Smooth muscle cell (in vitro differentiated cells): Measurements from ENCODE around the gene RYR3. TPM values are rescaled to one million over a fixed set of nuclear protein-coding genes. Genes with fewer than 3 reads are reported as not detected.

ENCODE experiments used
- DNase-seq: peaks from one replicate; lab custom pipeline; 2025; ENCODE audit not compliant: unreplicated experiment; lab: John Stamatoyannopoulos, UW
- H2AFZ ChIP-seq: fragments of 200-600 bp; sonication (generic); 2 replicates; pipeline ENCODE4 v1.6.0; 2016; ENCODE audit warnings: antibody characterized with exemption, low read depth, mild to moderate bottlenecking
- H3F3A ChIP-seq: fragments of 200-600 bp; sonication (generic); 2 replicates; pipeline ENCODE4 v1.6.0; 2017; ENCODE audit warnings: antibody characterized with exemption, low read depth
- H3K27ac ChIP-seq: fragments of 200-600 bp; sonication (generic); 2 replicates; pipeline ENCODE4 v1.5.1; 2016; ENCODE audit warnings: low read depth, mild to moderate bottlenecking
- H3K27me3 ChIP-seq: fragments of 200-600 bp; sonication (generic); 2 replicates; pipeline ENCODE4 v1.6.1; 2016; ENCODE audit warnings: low read depth, mild to moderate bottlenecking
- H3K36me3 ChIP-seq: fragments of 200-600 bp; sonication (generic); 2 replicates; pipeline ENCODE4 v1.5.1; 2016; ENCODE audit warnings: low read depth
- H3K4me1 ChIP-seq: fragments of 200-600 bp; sonication (generic); 2 replicates; pipeline ENCODE4 v1.5.1; 2016; ENCODE audit warnings: low read depth
- H3K4me2 ChIP-seq: fragments of 200-600 bp; sonication (generic); 2 replicates; pipeline ENCODE4 v1.6.0; 2016; ENCODE audit warnings: mild to moderate bottlenecking
- H3K4me3 ChIP-seq: fragments of 200-600 bp; sonication (generic); 2 replicates; pipeline ENCODE4 v1.5.1; 2016; ENCODE audit warnings: mild to moderate bottlenecking
- H3K79me2 ChIP-seq: fragments of 200-600 bp; sonication (generic); 2 replicates; pipeline ENCODE4 v1.6.0; 2016; ENCODE audit warnings: low read depth, mild to moderate bottlenecking
- H3K9ac ChIP-seq: fragments of 200-600 bp; sonication (generic); 2 replicates; pipeline ENCODE4 v1.6.0; 2016; ENCODE audit warnings: low read depth
- H3K9me3 ChIP-seq: fragments of 200-600 bp; sonication (generic); replicated peaks from 2 replicates; pipeline ENCODE4 v1.5.1; 2016; ENCODE audit warnings: low read depth
- H4K20me1 ChIP-seq: fragments of 200-600 bp; sonication (generic); 2 replicates; pipeline ENCODE4 v1.6.0; 2016; ENCODE audit warnings: low read depth
- WGBS: methylation state at CpG from one replicate; pipeline ENCODE4 v1.1.7; 2016; ENCODE audit warnings: low lambda C conversion rate; 5-methylcytosine and 5-hydroxymethylcytosine counted together
- polyA plus RNA-seq: library from polyadenylated mRNA; unstranded; fragments of >200 nt; fragmentation: Nextera tagmentation; extraction: Ambion mirVana; gene quantifications from 2 replicates; pipeline ENCODE4 v1.2.1, GENCODE V29; 2016
- total RNA-seq: library from RNA; depleted of rRNA; stranded (reverse); fragments of >200 nt; gene quantifications from 2 replicates; pipeline ENCODE4 v1.2.3, GENCODE V29; 2014
- TF ChIP-seq, protein P1 (sequence below): fragments of 200-600 bp; sonication (generic); IDR thresholded peaks from 2 replicates; pipeline ENCODE4 v1.5.1; 2017; ENCODE audit warnings: borderline replicate concordance, mild to moderate bottlenecking, antibody characterized with exemption; ENCODE audit not compliant: insufficient read depth, poor library complexity, severe bottlenecking

Gene RYR3
- total and polyA plus RNA-seq, 2 experiments from 2014 or later, result 0.23 to 6.2 TPM

DNA sequence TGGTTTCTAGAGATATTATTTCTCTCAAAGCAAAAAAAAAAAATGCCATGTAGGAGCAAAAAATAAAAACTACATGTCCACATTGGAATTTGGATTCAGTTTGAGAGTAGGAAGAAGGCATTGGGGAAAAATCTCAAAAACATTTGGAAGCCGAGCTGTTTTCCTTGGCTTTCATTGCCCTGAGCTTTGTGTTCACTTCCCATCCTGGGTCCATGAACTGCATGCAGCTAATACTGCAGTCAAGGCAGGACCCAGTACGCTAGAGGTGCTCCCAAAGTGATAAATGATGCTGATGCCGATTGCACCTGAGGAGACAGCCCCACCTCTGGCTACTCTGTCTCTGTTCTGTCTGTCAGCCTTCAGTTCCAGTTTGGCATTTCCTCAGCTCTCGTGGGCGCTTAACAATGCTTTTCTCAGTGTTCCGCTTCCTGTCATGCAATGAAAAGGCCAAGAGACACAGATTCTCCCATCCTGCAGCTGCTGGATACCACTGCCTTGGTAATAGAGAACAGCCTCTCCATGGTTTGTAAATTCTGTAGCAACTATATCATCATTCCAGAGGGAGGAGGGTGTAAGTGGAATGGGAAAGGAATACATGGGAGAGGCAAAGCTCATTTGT is 181.8 kb downstream of the RYR3 start:
- TF ChIP-seq, protein P1, sequence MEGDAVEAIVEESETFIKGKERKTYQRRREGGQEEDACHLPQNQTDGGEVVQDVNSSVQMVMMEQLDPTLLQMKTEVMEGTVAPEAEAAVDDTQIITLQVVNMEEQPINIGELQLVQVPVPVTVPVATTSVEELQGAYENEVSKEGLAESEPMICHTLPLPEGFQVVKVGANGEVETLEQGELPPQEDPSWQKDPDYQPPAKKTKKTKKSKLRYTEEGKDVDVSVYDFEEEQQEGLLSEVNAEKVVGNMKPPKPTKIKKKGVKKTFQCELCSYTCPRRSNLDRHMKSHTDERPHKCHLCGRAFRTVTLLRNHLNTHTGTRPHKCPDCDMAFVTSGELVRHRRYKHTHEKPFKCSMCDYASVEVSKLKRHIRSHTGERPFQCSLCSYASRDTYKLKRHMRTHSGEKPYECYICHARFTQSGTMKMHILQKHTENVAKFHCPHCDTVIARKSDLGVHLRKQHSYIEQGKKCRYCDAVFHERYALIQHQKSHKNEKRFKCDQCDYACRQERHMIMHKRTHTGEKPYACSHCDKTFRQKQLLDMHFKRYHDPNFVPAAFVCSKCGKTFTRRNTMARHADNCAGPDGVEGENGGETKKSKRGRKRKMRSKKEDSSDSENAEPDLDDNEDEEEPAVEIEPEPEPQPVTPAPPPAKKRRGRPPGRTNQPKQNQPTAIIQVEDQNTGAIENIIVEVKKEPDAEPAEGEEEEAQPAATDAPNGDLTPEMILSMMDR, result no peak
- Histone ChIP-seq H3K36me3 (no peaks in the 10 kb centered on the region), H3K9me3 (no peaks in the 10 kb centered on the region), H3K27ac (no peak overlapping the region), H3K27me3 (no peaks in the 10 kb centered on the region), H3F3A (no peaks in the 10 kb centered on the region), H3K4me3 (no peak overlapping the region), H3K9ac (no peak overlapping the region), H3K4me1 (peaks cover 6% of the 10 kb centered on the region), H2AFZ (no peak overlapping the region), H3K79me2 (no peaks in the 10 kb centered on the region), H3K4me2 (no peak overlapping the region), H4K20me1 (no peaks in the 10 kb centered on the region)
- WGBS, result 81% methylated on average over 6 of the region's 6 CpGs
- no peak for DNase-seq

DNA sequence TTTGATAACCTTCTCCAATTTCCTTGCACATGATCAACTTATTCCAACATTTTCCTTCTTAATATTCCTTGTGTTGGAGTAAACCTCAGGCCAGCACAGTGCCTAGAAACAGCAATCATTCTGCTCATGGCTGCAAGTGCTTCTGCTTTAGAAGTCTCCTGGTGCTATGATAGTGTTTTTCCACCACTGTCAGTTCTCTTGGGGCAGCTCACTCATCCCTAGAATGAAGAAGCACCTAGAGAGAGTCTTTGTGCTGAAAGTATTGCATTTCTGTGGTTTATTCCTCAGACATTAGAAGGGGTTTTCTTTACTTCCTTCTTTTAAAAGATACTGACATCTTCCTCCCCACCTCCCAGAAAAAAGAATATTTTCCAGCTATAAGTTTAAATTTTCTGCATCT is 183.5 kb downstream of the RYR3 start:
- Histone ChIP-seq H3K27me3 (no peaks in the 10 kb centered on the region), H3K9me3 (no peaks in the 10 kb centered on the region), H3K4me3 (no peak overlapping the region), H3K4me2 (no peak overlapping the region), H3K79me2 (no peaks in the 10 kb centered on the region), H4K20me1 (no peaks in the 10 kb centered on the region), H3K27ac (no peak overlapping the region), H3F3A (no peaks in the 10 kb centered on the region), H3K9ac (no peak overlapping the region), H3K36me3 (no peaks in the 10 kb centered on the region), H2AFZ (no peak overlapping the region), H3K4me1 (peaks cover 6% of the 10 kb centered on the region)
- TF ChIP-seq, protein P1, result no peak
- DNase-seq, result no peak

DNA sequence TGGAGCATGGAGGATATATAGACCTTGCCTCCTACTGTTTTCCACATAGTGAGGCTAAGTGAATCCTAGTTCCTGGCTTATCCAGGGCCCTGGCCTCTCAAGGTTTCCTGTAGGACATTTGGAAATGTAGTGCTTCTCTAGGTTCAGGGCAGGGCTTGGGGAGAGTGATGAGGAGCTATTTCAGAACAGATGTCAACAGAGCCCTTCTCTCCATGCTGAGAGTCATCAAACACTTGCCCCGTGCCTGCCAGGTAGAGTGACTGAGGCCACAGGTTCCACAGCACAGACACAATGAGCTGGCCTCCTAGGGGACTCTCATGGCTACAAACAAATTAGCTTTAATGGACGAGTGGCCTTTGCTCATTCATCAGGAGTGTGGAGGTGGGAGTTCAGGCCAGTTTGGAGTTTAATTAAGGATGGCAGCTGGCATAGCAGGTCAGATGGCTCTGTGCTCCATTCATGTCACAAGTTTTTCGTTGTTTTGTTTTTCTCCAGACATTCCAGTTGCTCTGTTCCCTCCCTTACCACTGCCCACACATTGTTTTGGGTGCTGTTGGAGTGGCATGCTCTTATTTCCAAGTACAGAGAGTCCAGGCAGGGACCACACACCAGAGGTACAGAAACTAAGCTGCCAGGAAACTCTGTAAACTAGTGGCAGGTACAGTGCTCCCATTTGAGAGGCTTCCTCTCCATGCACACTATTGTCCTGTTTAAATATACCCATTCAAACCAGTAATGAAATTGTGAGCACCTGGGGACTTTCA is 189.8 kb downstream of the RYR3 start:
- TF ChIP-seq, protein P1, result no peak
- H3K27ac ChIP-seq, result no peak overlapping the region
- no peaks in the 10 kb centered on the region for H4K20me1 ChIP-seq
- H3K9ac ChIP-seq, result no peak overlapping the region
- H3K4me2 ChIP-seq, result no peak overlapping the region
- 76% methylated on average over 3 of the region's 3 CpGs for WGBS
- H3K79me2 ChIP-seq, result no peaks in the 10 kb centered on the region
- no peak overlapping the region for H3K4me3 ChIP-seq
- no peaks in the 10 kb centered on the region for H3K27me3 ChIP-seq
- H3K4me1 ChIP-seq, result peaks cover 9% of the 10 kb centered on the region
- no peak for DNase-seq
- no peaks in the 10 kb centered on the region for H3K36me3 ChIP-seq
- H3F3A ChIP-seq, result no peaks in the 10 kb centered on the region
- H3K9me3 ChIP-seq, result no peaks in the 10 kb centered on the region
- H2AFZ ChIP-seq, result no peak overlapping the region
